ENCODE results near the gene METTL2B. TPM values are rescaled to one million over a fixed set of nuclear protein-coding genes. Genes with fewer than 3 reads are reported as not detected.

METTL2B gene
- total and polyA plus RNA-seq, 4 donors = 11.5 to 25.0 (median 15.8) TPM

DNA sequence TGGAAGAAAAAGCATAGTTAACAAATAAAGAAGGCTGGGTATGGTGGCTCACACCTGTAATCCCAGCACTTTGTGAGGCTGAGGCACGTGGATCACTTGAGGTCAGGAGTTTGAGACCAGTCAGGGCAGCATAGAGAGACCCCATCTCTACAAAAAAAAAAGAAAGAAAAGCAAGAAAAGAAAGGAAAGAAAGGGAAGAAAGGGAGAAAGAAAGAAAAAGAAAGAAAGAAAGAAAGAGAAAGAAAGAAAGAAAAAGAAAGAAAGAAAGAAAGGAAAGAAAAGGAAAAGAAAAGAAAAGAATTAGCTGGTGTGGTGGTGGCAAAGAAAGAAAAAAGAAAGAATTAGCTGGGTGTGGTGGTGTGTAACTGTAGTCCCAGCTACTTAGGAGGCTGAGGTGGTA, 24.0 kb upstream of the METTL2B start:
- H3K27me3 ChIP-seq (ENCODE audit: control insufficient read depth in 3 of 3, insufficient read depth in 3 of 3, low read length in 2 of 3) = no peaks in the 10 kb centered on the region
- peaks cover 5 to 32% (median 7%) of the 10 kb centered on the region in 5 donors for H3K4me1 ChIP-seq (ENCODE audit: control insufficient read depth in 5 of 5, insufficient read depth in 5 of 5, low read length in 5 of 5)
- no peak overlapping the region for H3K27ac ChIP-seq (ENCODE audit: low read depth in 1 of 2, low read length in 1 of 2)
- peaks cover 0 to 2% (median 0%) of the 10 kb centered on the region in 4 donors for H3K9me3 ChIP-seq (ENCODE audit: control insufficient read depth in 4 of 4, insufficient read depth in 3 of 4, low read length in 3 of 4)
- no peak for TF ChIP-seq CTCF (IDR thresholded peaks at IDR 0.05; ENCODE audit: control extremely low read depth, extremely low read depth)
- DNase-seq = no peak
- peaks cover 0 to 7% (median 3%) of the 10 kb centered on the region in 4 donors for H3K36me3 ChIP-seq (ENCODE audit: control insufficient read depth in 4 of 4, insufficient read depth in 4 of 4, low read length in 4 of 4)
- whole genome bisulfite sequencing, 2 donors = 86 to 100% methylated on average over 1 of the region's 1 CpG
- H3K9ac ChIP-seq (ENCODE audit: insufficient read depth in 1 of 2, low read length in 2 of 2) = no peak overlapping the region
- ATAC-seq (ENCODE audit: insufficient read depth, low FRiP score) = no peak
- no peak overlapping the region for H3K4me3 ChIP-seq

GRCh38 chr7:128453836-128454804, 22.4 kb upstream of the METTL2B start:
- TF ChIP-seq CTCF (IDR thresholded peaks at IDR 0.05; ENCODE audit: control extremely low read depth, extremely low read depth) = no peak
- Histone ChIP-seq H3K9me3 (ENCODE audit: control insufficient read depth in 4 of 4, insufficient read depth in 3 of 4, low read length in 3 of 4) (peaks cover 0 to 2% (median 0%) of the 10 kb centered on the region in 4 donors), H3K4me1 (ENCODE audit: control insufficient read depth in 5 of 5, insufficient read depth in 5 of 5, low read length in 5 of 5) (peaks cover 5 to 47% (median 17%) of the 10 kb centered on the region in 5 donors), H3K27me3 (ENCODE audit: control insufficient read depth in 3 of 3, insufficient read depth in 3 of 3, low read length in 2 of 3) (no peaks in the 10 kb centered on the region), H3K9ac (ENCODE audit: insufficient read depth in 1 of 2, low read length in 2 of 2) (peak overlapping the region in 1 of 2 donors; percentile 57), H3K4me3 (no peak overlapping the region), H3K27ac (ENCODE audit: low read depth in 1 of 2, low read length in 1 of 2) (peak overlapping the region; percentile 88 to 94), H3K36me3 (ENCODE audit: control insufficient read depth in 4 of 4, insufficient read depth in 4 of 4, low read length in 4 of 4) (peaks cover 0 to 9% (median 3%) of the 10 kb centered on the region in 4 donors)
- 48 to 60% methylated on average over 21 to 23 of the region's 23 CpGs for WGBS, 2 donors
- ATAC-seq (ENCODE audit: insufficient read depth, low FRiP score) (no peak), DNase-seq (peak; percentile 97 to 99 (median 98))

GRCh38 chr7:128454808-128455542, 21.6 kb upstream of the METTL2B start:
- H3K9ac ChIP-seq (ENCODE audit: insufficient read depth in 1 of 2, low read length in 2 of 2) = peak overlapping the region; percentile 65 to 67
- ATAC-seq (ENCODE audit: insufficient read depth, low FRiP score) (no peak), DNase-seq (peak in 1 of 3 donors; percentile 67)
- peaks cover 5 to 53% (median 17%) of the 10 kb centered on the region in 5 donors for H3K4me1 ChIP-seq (ENCODE audit: control insufficient read depth in 5 of 5, insufficient read depth in 5 of 5, low read length in 5 of 5)
- H3K27me3 ChIP-seq (ENCODE audit: control insufficient read depth in 3 of 3, insufficient read depth in 3 of 3, low read length in 2 of 3) = no peaks in the 10 kb centered on the region
- 51 to 54% methylated on average over 25 of the region's 25 CpGs for WGBS, 2 donors
- H3K27ac ChIP-seq (ENCODE audit: low read depth in 1 of 2, low read length in 1 of 2) = peak overlapping the region; percentile 88 to 94
- H3K9me3 ChIP-seq (ENCODE audit: control insufficient read depth in 4 of 4, insufficient read depth in 3 of 4, low read length in 3 of 4) = peaks cover 0 to 2% (median 0%) of the 10 kb centered on the region in 4 donors
- TF ChIP-seq CTCF (IDR thresholded peaks at IDR 0.05; ENCODE audit: control extremely low read depth, extremely low read depth) = no peak
- peak overlapping the region; percentile 31 for H3K4me3 ChIP-seq
- H3K36me3 ChIP-seq (ENCODE audit: control insufficient read depth in 4 of 4, insufficient read depth in 4 of 4, low read length in 4 of 4) = peaks cover 0 to 9% (median 3%) of the 10 kb centered on the region in 4 donors
